OCI-LY7 (cell line): ENCODE results near the gene RPL10. TPM values are rescaled to one million over a fixed set of nuclear protein-coding genes. Genes with fewer than 3 reads are reported as not detected.

ENCODE experiments used
- BruUV-seq: library from RNA; stranded (reverse); fragments of 400-500 nt; replicated peaks from 2 replicates; lab custom pipeline; 2021; lab: Mats Ljungman, UMichigan
- CTCF ChIA-PET: fragments of 300-600 bp; sonication (Branson Sonifier 250); formaldehyde crosslinking; loops from one replicate; lab custom pipeline; 2022; ENCODE audit warnings: antibody characterized with exemption; ENCODE audit not compliant: unreplicated experiment; lab: Charles Lee
- POLR2A ChIA-PET: fragments of 300-600 bp; sonication (Branson Sonifier 250); formaldehyde crosslinking; loops from one replicate; lab custom pipeline; 2022; ENCODE audit warnings: antibody characterized with exemption; lab: Charles Lee
- DNase-seq: peaks from one replicate; pipeline ENCODE4 v3.0.0-alpha.2; 2015; ENCODE audit warnings: low spot score
- H2AFZ ChIP-seq: fragments of 200-600 bp; sonication (generic), shearing (Covaris generic); 2 replicates; pipeline ENCODE4 v1.6.1; 2014; ENCODE audit warnings: mild to moderate bottlenecking, antibody characterized with exemption, low read length, moderate library complexity
- H3K27ac ChIP-seq: fragments of 200-600 bp; sonication (generic); 2 replicates; pipeline ENCODE4 v1.5.1; 2014; ENCODE audit warnings: mixed run types, low read depth, mild to moderate bottlenecking, moderate library complexity, low read length, inconsistent platforms; ENCODE audit not compliant: poor library complexity, severe bottlenecking
- H3K36me3 ChIP-seq: fragments of 200-600 bp; sonication (generic); 2 replicates; pipeline ENCODE4 v1.6.1; 2014; ENCODE audit warnings: mild to moderate bottlenecking, antibody characterized with exemption, low read length, moderate library complexity, mixed read lengths; ENCODE audit not compliant: insufficient read depth
- H3K4me1 ChIP-seq: fragments of 200-600 bp; sonication (generic); 2 replicates; pipeline ENCODE4 v1.5.1; 2014; ENCODE audit warnings: mild to moderate bottlenecking, low read length; ENCODE audit not compliant: insufficient read depth, poor library complexity, severe bottlenecking
- H3K4me2 ChIP-seq: fragments of 200-600 bp; sonication (generic); 2 replicates; pipeline ENCODE4 v1.6.1; 2014; ENCODE audit warnings: mild to moderate bottlenecking, low read length
- H3K4me3 ChIP-seq: fragments of 200-600 bp; sonication (generic); 2 replicates; pipeline ENCODE4 v1.5.1; 2014; ENCODE audit warnings: mild to moderate bottlenecking, low read depth, low read length; ENCODE audit not compliant: poor library complexity, severe bottlenecking
- H3K79me2 ChIP-seq: fragments of 200-600 bp; sonication (generic); 2 replicates; pipeline ENCODE4 v1.6.1; 2016; ENCODE audit warnings: low read depth, mild to moderate bottlenecking, low read length, moderate library complexity, mixed read lengths; ENCODE audit not compliant: insufficient read depth
- H3K9me2 ChIP-seq: fragments of 200-600 bp; sonication (generic); 2 replicates; pipeline ENCODE4 v1.6.1; 2016; ENCODE audit warnings: mild to moderate bottlenecking, low read length, mixed read lengths; ENCODE audit not compliant: insufficient read depth
- H3K9me3 ChIP-seq: fragments of 200-600 bp; sonication (generic); 2 replicates; pipeline ENCODE4 v1.6.1; 2014; ENCODE audit warnings: mild to moderate bottlenecking, mixed run types, low read length, mixed read lengths
- H4K20me1 ChIP-seq: fragments of 200-600 bp; sonication (generic); 2 replicates; pipeline ENCODE4 v1.6.1; 2014; ENCODE audit warnings: mild to moderate bottlenecking, antibody characterized with exemption, low read length, moderate library complexity, mixed read lengths; ENCODE audit not compliant: insufficient read depth
- EZH2phosphoT487 ChIP-seq: fragments of 200-600 bp; sonication (generic); IDR thresholded peaks from 2 replicates; pipeline ENCODE4 v1.6.1; 2018; ENCODE audit warnings: low read depth, borderline replicate concordance, mild to moderate bottlenecking, mixed run types, antibody characterized with exemption, low read length, moderate library complexity, mixed read lengths
- intact Hi-C: fragments of 100-400 bp; cut with micrococcal nuclease; formaldehyde crosslinking; loops from one replicate; pipeline ENCODE4 v1.10.0; 2022; ENCODE audit not compliant: unreplicated experiment
- total RNA-seq, 2 experiments: library from RNA; depleted of rRNA in 1 of 2; stranded (reverse); fragments of >200 nt in 1 of 2; shearing (Covaris generic) in 1 of 2; gene quantifications; 2 replicates each; pipeline ENCODE4 v1.2.3, GENCODE V29; 2014 to 2022
- TF ChIP-seq, protein P1 (sequence below): fragments of 200-600 bp; sonication (generic); conservative IDR thresholded peaks from 2 replicates; pipeline ENCODE4 v1.5.1; 2014; ENCODE audit warnings: mild to moderate bottlenecking, antibody characterized with exemption, low read length, moderate library complexity, mixed read lengths

The RPL10 gene
- total RNA-seq, 2 experiments from 2014 or later, result 2,447 to 4,261 TPM

GRCh38 chrX:154445776-154446175 lies 47.6 kb downstream of the RPL10 start:
- no peak overlapping the region for H3K27ac ChIP-seq
- H3K4me1 ChIP-seq, result peaks cover 13% of the 10 kb centered on the region
- ChIA-PET CTCF (no interaction called here), POLR2A (interaction anchor here (0.6 kb wide), 1 partner anchor 56 kb away, joined by 4 read pairs; no protein-coding TSS in a partner anchor)
- H3K9me3 ChIP-seq, result no peaks in the 10 kb centered on the region
- no peak overlapping the region for H3K4me2 ChIP-seq
- BruUV-seq, result no TSS peak
- DNase-seq, result no peak
- TF ChIP-seq EZH2phosphoT487, result no peak
- TF ChIP-seq, protein P1, sequence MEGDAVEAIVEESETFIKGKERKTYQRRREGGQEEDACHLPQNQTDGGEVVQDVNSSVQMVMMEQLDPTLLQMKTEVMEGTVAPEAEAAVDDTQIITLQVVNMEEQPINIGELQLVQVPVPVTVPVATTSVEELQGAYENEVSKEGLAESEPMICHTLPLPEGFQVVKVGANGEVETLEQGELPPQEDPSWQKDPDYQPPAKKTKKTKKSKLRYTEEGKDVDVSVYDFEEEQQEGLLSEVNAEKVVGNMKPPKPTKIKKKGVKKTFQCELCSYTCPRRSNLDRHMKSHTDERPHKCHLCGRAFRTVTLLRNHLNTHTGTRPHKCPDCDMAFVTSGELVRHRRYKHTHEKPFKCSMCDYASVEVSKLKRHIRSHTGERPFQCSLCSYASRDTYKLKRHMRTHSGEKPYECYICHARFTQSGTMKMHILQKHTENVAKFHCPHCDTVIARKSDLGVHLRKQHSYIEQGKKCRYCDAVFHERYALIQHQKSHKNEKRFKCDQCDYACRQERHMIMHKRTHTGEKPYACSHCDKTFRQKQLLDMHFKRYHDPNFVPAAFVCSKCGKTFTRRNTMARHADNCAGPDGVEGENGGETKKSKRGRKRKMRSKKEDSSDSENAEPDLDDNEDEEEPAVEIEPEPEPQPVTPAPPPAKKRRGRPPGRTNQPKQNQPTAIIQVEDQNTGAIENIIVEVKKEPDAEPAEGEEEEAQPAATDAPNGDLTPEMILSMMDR, result no peak
- H2AFZ ChIP-seq, result no peak overlapping the region
- no peak overlapping the region for H3K4me3 ChIP-seq
- no peaks in the 10 kb centered on the region for H3K79me2 ChIP-seq
- peaks cover 7% of the 10 kb centered on the region; the same call in 1 of the 2 replicates for H3K36me3 ChIP-seq
- no peaks in the 10 kb centered on the region for H3K9me2 ChIP-seq
- intact Hi-C loops, result no loop called here
- no peaks in the 10 kb centered on the region for H4K20me1 ChIP-seq

- TF ChIP-seq, protein P1, result no peak
- TF ChIP-seq EZH2phosphoT487, result no peak
- no peak overlapping the region for H2AFZ ChIP-seq
- no peaks in the 10 kb centered on the region for H4K20me1 ChIP-seq
- H3K4me2 ChIP-seq, result no peak overlapping the region
- no peaks in the 10 kb centered on the region for H3K79me2 ChIP-seq
- DNase-seq, result no peak
- ChIA-PET POLR2A (interaction anchor here (0.5 kb wide), 1 partner anchor 28 kb away, joined by 3 read pairs; no protein-coding TSS in a partner anchor), CTCF (no interaction called here)
- H3K27ac ChIP-seq, result no peak overlapping the region
- H3K4me1 ChIP-seq, result peaks cover 13% of the 10 kb centered on the region
- intact Hi-C loops, result no loop called here
- no TSS peak for BruUV-seq
- peaks cover 3% of the 10 kb centered on the region; the same call in 1 of the 2 replicates for H3K36me3 ChIP-seq
- no peaks in the 10 kb centered on the region for H3K9me2 ChIP-seq
- no peak overlapping the region for H3K4me3 ChIP-seq
- no peaks in the 10 kb centered on the region for H3K9me3 ChIP-seq
Measured at GRCh38 chrX:154446430-154446829, 48.3 kb downstream of the RPL10 start.

GRCh38 chrX:154448484-154448883 lies 50.3 kb downstream of the RPL10 start:
- Histone ChIP-seq H3K27ac (no peak overlapping the region), H3K9me2 (no peaks in the 10 kb centered on the region), H2AFZ (no peak overlapping the region), H3K79me2 (no peaks in the 10 kb centered on the region), H4K20me1 (no peaks in the 10 kb centered on the region), H3K4me1 (peaks cover 10% of the 10 kb centered on the region), H3K9me3 (no peaks in the 10 kb centered on the region), H3K4me3 (no peak overlapping the region), H3K4me2 (no peak overlapping the region), H3K36me3 (no peaks in the 10 kb centered on the region; the same call in 1 of the 2 replicates)
- POLR2A ChIA-PET, result interaction anchor here (0.6 to 0.7 kb wide), 2 partner anchors 8 to 314 kb away, joined by 3 to 7 read pairs; partner anchors contain the start of gene DKC1
- intact Hi-C loops, result no loop called here
- no TSS peak for BruUV-seq
- no peak for DNase-seq
- CTCF ChIA-PET, result no interaction called here
- TF ChIP-seq, protein P1, result no peak
- no peak for TF ChIP-seq EZH2phosphoT487
